Upper lobe of left lung (tissue), 6 donors: ENCODE results near the gene CKS2. TPM values are rescaled to one million over a fixed set of nuclear protein-coding genes. Genes with fewer than 3 reads are reported as not detected.

ENCODE experiments used
- ATAC-seq, 2 donors: fragments of 200-7000 bp; cut with Tn5 transposase; one replicate each; pipeline ENCODE4 v1.9.1; 2022; ENCODE audit warnings: mild to moderate bottlenecking in 2 of 2, moderate library complexity in 2 of 2; ENCODE audit not compliant: low FRiP score in 2 of 2
- DNase-seq, 2 donors: peaks; one replicate each; pipeline ENCODE4 v3.0.0-alpha.2; 2019 to 2020
- H3K27ac ChIP-seq, 4 donors: fragments of 200-600 bp; sonication (generic); one replicate each; pipeline ENCODE4 v1.5.1; 2016 to 2019
- H3K27me3 ChIP-seq, 4 donors: fragments of 200-600 bp; sonication (generic); one replicate each; pipeline ENCODE4 v1.5.1; 2017 to 2019
- H3K36me3 ChIP-seq, 4 donors: fragments of 200-600 bp; sonication (generic); one replicate each; pipeline ENCODE4 v1.5.1; 2016 to 2019
- H3K4me1 ChIP-seq, 4 donors: fragments of 200-600 bp; sonication (generic); one replicate each; pipeline ENCODE4 v1.5.1; 2018 to 2019
- H3K4me3 ChIP-seq, 4 donors: fragments of 200-600 bp; sonication (generic); one replicate each; pipeline ENCODE4 v1.5.1; 2017 to 2019; ENCODE audit warnings: mild to moderate bottlenecking in 2 of 4, moderate library complexity in 1 of 4
- H3K9me3 ChIP-seq, 4 donors: fragments of 200-600 bp; sonication (generic); one replicate each; pipeline ENCODE4 v1.5.1; 2018 to 2019
- EP300 ChIP-seq, 4 donors: sonication (generic); formaldehyde crosslinking; IDR thresholded peaks; one replicate each; pipeline ENCODE4 v1.5.1; 2017; ENCODE audit warnings: antibody characterized with exemption in 4 of 4, control low read depth in 2 of 4
- POLR2A ChIP-seq, 4 donors: fragments of 450-650 bp; IDR thresholded peaks; one replicate each; pipeline ENCODE4 v1.5.1; 2016 to 2017; ENCODE audit warnings: antibody characterized with exemption in 4 of 4, mild to moderate bottlenecking in 2 of 4
- POLR2AphosphoS5 ChIP-seq, 2 donors: sonication (generic); formaldehyde crosslinking; IDR thresholded peaks; one replicate each; pipeline ENCODE4 v1.5.1; 2017; ENCODE audit warnings: antibody characterized with exemption in 2 of 2
- WGBS, 2 donors: methylation state at CpG; one replicate each; pipeline ENCODE4 v1.1.5; 2017 to 2018; 5-methylcytosine and 5-hydroxymethylcytosine counted together
- total RNA-seq, 6 donors: library from RNA; depleted of rRNA in 4 of 6; stranded (reverse); fragments of >200 nt in 4 of 6; gene quantifications; one replicate each; pipeline versions ENCODE4 v1.1.0 to v1.2.1, GENCODE V29; 2016 to 2021
- TF ChIP-seq, protein P1 (sequence below), 6 experiments: fragments of 450-650 bp in 4 of 6; fragments of 200-600 bp in 2 of 6; sonication (generic) in 2 of 6; IDR thresholded peaks; one replicate each; pipeline ENCODE4 v1.5.1; 2016 to 2019; ENCODE audit warnings: antibody characterized with exemption in 6 of 6
- donor health status: DM: no; HTN: no; CAD: no; lungs with moderate emphysema.
- donor health status: DM: no; HTN: yes; CAD: no; lungs with severe emphysema.

Gene CKS2
- total RNA-seq, 6 donors from 2014 or later: 13.0 to 107 (median 22.7) TPM

DNA sequence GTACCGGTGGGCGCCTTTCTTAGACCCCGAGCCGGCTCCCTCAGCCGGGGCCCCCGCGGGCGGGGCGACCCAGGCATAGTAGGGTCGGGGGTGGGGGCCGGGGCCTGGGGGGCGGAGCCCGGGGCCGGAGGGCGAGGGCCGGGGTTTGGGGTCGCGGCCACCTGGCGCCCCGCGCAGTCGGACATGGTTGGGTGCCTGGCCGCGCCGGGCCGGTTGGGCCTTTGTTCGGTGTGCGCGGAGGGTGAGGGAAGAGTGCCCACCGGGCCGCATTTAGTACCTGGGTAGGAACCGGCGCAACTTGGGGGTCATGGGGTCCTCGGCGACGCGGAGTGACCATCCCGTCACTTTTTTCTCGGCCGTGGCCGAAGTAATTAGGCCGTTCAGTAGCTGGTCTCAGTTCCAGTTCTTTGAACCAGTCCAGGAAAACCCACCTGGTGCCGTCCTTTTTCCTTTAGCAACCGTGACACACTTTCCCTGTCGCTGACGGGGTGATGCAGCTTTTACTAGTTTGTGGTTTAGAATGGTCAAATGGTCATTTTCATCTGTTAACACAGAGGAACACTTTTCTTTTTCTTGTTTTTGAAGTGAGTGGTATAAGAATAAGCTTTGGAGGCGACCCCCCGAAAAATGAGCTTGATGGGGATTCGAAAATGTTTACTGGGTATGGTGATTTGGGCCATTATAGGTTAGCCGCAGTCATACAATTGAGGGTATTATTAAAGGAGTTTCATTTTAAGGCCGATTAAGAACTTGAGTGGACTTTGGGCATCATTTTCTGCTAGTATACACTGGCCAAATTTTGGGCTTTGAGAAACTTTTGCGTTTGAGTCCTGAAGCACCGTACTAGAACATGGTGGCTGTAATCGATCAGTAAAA, 589 bp downstream of the CKS2 start:
- Histone ChIP-seq H3K36me3 (peaks cover 0 to 1% (median 0%) of the 10 kb centered on the region in 4 donors), H3K4me3 (peak overlapping the region; percentile 65 to 94 (median 86)), H3K27ac (peak overlapping the region; percentile 64 to 99 (median 87)), H3K27me3 (no peaks in the 10 kb centered on the region), H3K4me1 (peaks cover 15 to 50% (median 24%) of the 10 kb centered on the region in 4 donors), H3K9me3 (no peaks in the 10 kb centered on the region)
- TF ChIP-seq EP300 (IDR thresholded peaks at IDR 0.05): no peak
- ATAC-seq: no peak
- DNase-seq: peak in 1 of 2 donors; percentile 89
- 0 to 1% methylated on average over 20 to 34 of the region's 54 CpGs for WGBS, 2 donors

DNA sequence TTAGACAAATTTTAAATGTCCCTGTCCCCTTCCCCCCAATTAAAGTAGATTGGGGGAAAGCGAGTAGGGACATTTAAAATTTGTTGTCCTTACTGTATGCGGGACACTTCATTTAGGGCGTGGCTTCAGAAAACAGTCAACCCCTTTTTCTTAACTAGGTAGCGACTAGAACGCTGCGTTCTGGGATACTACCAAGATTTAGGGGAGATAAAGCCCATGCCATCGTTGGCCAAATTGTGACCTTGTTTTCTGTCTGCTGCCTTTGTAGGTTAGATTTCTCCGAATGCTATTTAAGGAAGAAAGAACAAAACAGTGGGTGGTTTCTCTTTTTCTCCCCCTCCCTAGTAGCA, 1.2 kb downstream of the CKS2 start:
- H3K4me3 ChIP-seq: peak overlapping the region in 3 of 4 donors; percentile 65 to 88 (median 85)
- TF ChIP-seq, protein P1, sequence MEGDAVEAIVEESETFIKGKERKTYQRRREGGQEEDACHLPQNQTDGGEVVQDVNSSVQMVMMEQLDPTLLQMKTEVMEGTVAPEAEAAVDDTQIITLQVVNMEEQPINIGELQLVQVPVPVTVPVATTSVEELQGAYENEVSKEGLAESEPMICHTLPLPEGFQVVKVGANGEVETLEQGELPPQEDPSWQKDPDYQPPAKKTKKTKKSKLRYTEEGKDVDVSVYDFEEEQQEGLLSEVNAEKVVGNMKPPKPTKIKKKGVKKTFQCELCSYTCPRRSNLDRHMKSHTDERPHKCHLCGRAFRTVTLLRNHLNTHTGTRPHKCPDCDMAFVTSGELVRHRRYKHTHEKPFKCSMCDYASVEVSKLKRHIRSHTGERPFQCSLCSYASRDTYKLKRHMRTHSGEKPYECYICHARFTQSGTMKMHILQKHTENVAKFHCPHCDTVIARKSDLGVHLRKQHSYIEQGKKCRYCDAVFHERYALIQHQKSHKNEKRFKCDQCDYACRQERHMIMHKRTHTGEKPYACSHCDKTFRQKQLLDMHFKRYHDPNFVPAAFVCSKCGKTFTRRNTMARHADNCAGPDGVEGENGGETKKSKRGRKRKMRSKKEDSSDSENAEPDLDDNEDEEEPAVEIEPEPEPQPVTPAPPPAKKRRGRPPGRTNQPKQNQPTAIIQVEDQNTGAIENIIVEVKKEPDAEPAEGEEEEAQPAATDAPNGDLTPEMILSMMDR (IDR thresholded peaks at IDR 0.05): no peak
- TF ChIP-seq POLR2A (IDR thresholded peaks at IDR 0.05) (no peak), EP300 (IDR thresholded peaks at IDR 0.05) (no peak), POLR2AphosphoS5 (IDR thresholded peaks at IDR 0.05) (no peak)
- H3K36me3 ChIP-seq: peaks cover 0 to 2% (median 0%) of the 10 kb centered on the region in 4 donors
- no peaks in the 10 kb centered on the region for H3K27me3 ChIP-seq
- no peaks in the 10 kb centered on the region for H3K9me3 ChIP-seq
- ATAC-seq (no peak), DNase-seq (no peak)
- H3K27ac ChIP-seq: peak overlapping the region in 2 of 4 donors; percentile 10 to 99
- peaks cover 17 to 50% (median 25%) of the 10 kb centered on the region in 4 donors for H3K4me1 ChIP-seq
- 2% methylated on average over 8 of the region's 8 CpGs for WGBS, 2 donors

DNA sequence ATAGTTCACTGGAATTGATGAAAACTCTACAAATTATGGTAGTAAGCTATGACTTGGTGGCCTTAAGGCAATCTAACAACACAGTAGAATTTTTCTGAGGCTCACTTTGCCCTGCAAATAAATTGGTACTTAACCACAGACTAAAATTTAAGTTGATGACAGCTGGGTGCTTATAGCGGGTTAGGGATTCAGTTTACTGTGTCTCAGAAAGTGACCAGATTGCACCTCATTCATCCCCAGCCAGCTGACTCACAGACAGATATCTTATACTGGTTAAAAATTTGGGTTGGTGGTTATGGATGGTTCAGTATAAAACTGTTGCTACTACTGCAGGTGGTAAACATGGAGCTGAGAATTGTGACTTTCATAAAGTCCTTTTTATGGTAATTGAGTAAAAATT, 2.8 kb downstream of the CKS2 start:
- no peak for DNase-seq
- Histone ChIP-seq H3K4me1 (peaks cover 24 to 57% (median 33%) of the 10 kb centered on the region in 4 donors), H3K4me3 (peak overlapping the region in 1 of 4 donors; percentile 85), H3K27me3 (no peaks in the 10 kb centered on the region), H3K36me3 (peaks cover 0 to 2% (median 0%) of the 10 kb centered on the region in 4 donors), H3K27ac (no peak overlapping the region), H3K9me3 (no peaks in the 10 kb centered on the region)
- 67 to 79% methylated on average over 1 of the region's 1 CpG for WGBS, 2 donors
- TF ChIP-seq POLR2A (IDR thresholded peaks at IDR 0.05) (no peak), POLR2AphosphoS5 (IDR thresholded peaks at IDR 0.05) (no peak)
- ATAC-seq: no peak

DNA sequence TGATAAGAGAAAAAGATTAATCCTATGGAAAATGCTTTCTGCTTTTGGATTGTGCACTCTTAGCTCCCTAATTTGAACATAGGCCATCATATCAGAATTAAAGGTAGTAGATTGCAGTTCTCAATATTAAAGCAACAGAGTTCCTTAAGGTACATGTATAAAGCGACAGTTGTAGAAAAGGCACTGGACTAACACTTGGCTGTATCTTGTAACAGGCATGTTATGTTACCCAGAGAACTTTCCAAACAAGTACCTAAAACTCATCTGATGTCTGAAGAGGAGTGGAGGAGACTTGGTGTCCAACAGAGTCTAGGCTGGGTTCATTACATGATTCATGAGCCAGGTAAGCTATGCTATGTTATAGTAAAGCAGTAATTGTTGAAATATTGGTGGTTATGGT, 4.0 kb downstream of the CKS2 start:
- TF ChIP-seq EP300 (IDR thresholded peaks at IDR 0.05) (no peak), POLR2AphosphoS5 (IDR thresholded peaks at IDR 0.05) (no peak), POLR2A (IDR thresholded peaks at IDR 0.05) (no peak)
- TF ChIP-seq, protein P1 (IDR thresholded peaks at IDR 0.05): no peak
- no peak overlapping the region for H3K27ac ChIP-seq
- 92 to 100% methylated on average over 1 of the region's 1 CpG for WGBS, 2 donors
- no peaks in the 10 kb centered on the region for H3K27me3 ChIP-seq
- H3K9me3 ChIP-seq: no peaks in the 10 kb centered on the region
- no peak overlapping the region for H3K4me3 ChIP-seq
- DNase-seq: no peak
- H3K4me1 ChIP-seq: peaks cover 26 to 55% (median 33%) of the 10 kb centered on the region in 4 donors
- peaks cover 0 to 2% (median 0%) of the 10 kb centered on the region in 4 donors for H3K36me3 ChIP-seq
- ATAC-seq: no peak

DNA sequence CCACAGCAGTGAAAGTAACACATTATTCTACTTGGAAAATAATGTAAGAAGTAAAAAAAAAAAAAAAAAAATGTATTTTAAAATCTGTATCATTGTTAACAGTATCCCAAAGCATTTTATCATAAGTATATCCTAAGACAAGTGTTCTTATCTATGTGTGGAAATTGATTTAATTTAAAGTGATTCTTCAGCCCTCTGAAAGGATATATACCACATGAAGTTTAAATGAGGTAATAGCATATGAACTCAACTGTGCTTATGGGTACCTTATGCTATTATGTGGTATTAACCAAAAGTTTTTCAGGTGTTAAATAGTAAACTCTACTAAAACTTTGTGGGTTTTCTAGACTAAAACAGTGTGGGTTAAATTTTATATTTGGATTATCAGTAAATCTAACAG, 4.5 kb downstream of the CKS2 start:
- H3K9me3 ChIP-seq: no peaks in the 10 kb centered on the region
- H3K27me3 ChIP-seq: no peaks in the 10 kb centered on the region
- TF ChIP-seq, protein P1 (IDR thresholded peaks at IDR 0.05): no peak
- TF ChIP-seq POLR2AphosphoS5 (IDR thresholded peaks at IDR 0.05) (no peak), EP300 (IDR thresholded peaks at IDR 0.05) (no peak), POLR2A (IDR thresholded peaks at IDR 0.05) (no peak)
- H3K36me3 ChIP-seq: peaks cover 0 to 2% (median under 1%) of the 10 kb centered on the region in 4 donors
- H3K4me1 ChIP-seq: peaks cover 28 to 58% (median 36%) of the 10 kb centered on the region in 4 donors
- H3K4me3 ChIP-seq: no peak overlapping the region
- no peak for ATAC-seq
- no peak for DNase-seq
- no peak overlapping the region for H3K27ac ChIP-seq
